Thymus (tissue), 11 donors: Measurements from ENCODE around the gene ULK1. TPM values are rescaled to one million over a fixed set of nuclear protein-coding genes. Genes with fewer than 3 reads are reported as not detected.

Source experiments
- DNase-seq, 9 donors: peaks; one replicate each; pipeline ENCODE4 v3.0.0-alpha.2; 2013; ENCODE audit warnings: low spot score in 9 of 9, low read depth in 6 of 9, missing footprints in 1 of 9
- H3K27ac ChIP-seq, 2 donors: one replicate each; pipeline ENCODE4 v1.5.1; 2013; ENCODE audit warnings: control low read depth in 1 of 2, low read depth in 1 of 2, low read length in 1 of 2, mild to moderate bottlenecking in 1 of 2, moderate library complexity in 1 of 2
- H3K27me3 ChIP-seq, 2 donors: one replicate each; pipeline ENCODE4 v1.5.1; 2013; ENCODE audit warnings: low read length in 1 of 2; ENCODE audit not compliant: control insufficient read depth in 2 of 2, insufficient read depth in 1 of 2
- H3K36me3 ChIP-seq, 2 donors: one replicate each; pipeline ENCODE4 v1.5.1; 2013; ENCODE audit warnings: low read length in 1 of 2, mild to moderate bottlenecking in 1 of 2, moderate library complexity in 1 of 2; ENCODE audit not compliant: control insufficient read depth in 2 of 2, insufficient read depth in 2 of 2
- H3K4me1 ChIP-seq, 2 donors: one replicate each; pipeline ENCODE4 v1.5.1; 2013; ENCODE audit warnings: low read length in 2 of 2; ENCODE audit not compliant: control insufficient read depth in 2 of 2, insufficient read depth in 2 of 2
- H3K4me3 ChIP-seq, 2 donors: one replicate each; pipeline ENCODE4 v1.5.1; 2013; ENCODE audit warnings: low read length in 2 of 2, control low read depth in 1 of 2, mild to moderate bottlenecking in 1 of 2
- H3K9me3 ChIP-seq, 2 donors: one replicate each; pipeline ENCODE4 v1.5.1; 2013; ENCODE audit warnings: low read length in 1 of 2, mild to moderate bottlenecking in 1 of 2; ENCODE audit not compliant: control insufficient read depth in 2 of 2, insufficient read depth in 1 of 2
- WGBS: extraction: QIAGEN DNeasy Blood & Tissue Kit; methylation state at CpG from one replicate; pipeline ENCODE4 v1.1.7; 2013; 5-methylcytosine and 5-hydroxymethylcytosine counted together
- polyA plus RNA-seq: library from polyadenylated mRNA; stranded (reverse); fragments of 200-250 nt; gene quantifications from one replicate; pipeline ENCODE4 v1.2.3, GENCODE V29; 2013
- total RNA-seq: library from RNA; stranded (reverse); fragments of 120-200 nt; gene quantifications from one replicate; pipeline ENCODE4 v1.2.4, GENCODE V29; 2013
- donor health status: healthy.

Gene ULK1
- total and polyA plus RNA-seq, 2 donors: 4.2 to 39.2 TPM

DNA sequence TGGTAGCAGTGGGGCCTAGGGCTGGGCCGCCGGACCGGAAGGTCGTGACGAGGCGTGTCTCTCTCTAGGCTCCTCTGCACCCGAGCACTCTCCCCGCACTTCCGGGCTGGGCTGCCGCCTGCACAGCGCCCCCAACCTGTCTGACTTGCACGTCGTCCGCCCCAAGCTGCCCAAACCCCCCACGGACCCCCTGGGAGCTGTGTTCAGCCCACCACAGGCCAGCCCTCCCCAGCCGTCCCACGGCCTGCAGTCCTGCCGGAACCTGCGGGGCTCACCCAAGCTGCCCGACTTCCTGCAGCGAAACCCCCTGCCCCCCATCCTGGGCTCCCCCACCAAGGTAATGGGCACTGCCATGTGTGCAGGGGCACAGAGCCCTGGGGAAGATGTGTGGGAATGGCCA lies 21.4 kb downstream of the ULK1 start:
- WGBS: 98% methylated on average over 21 of the region's 21 CpGs
- H3K27me3 ChIP-seq: no peaks in the 10 kb centered on the region
- H3K4me3 ChIP-seq: no peak overlapping the region
- H3K9me3 ChIP-seq: no peaks in the 10 kb centered on the region
- H3K27ac ChIP-seq: no peak overlapping the region
- peaks cover 77 to 92% of the 10 kb centered on the region in 2 donors for H3K36me3 ChIP-seq
- DNase-seq: no peak
- no peaks in the 10 kb centered on the region for H3K4me1 ChIP-seq

DNA sequence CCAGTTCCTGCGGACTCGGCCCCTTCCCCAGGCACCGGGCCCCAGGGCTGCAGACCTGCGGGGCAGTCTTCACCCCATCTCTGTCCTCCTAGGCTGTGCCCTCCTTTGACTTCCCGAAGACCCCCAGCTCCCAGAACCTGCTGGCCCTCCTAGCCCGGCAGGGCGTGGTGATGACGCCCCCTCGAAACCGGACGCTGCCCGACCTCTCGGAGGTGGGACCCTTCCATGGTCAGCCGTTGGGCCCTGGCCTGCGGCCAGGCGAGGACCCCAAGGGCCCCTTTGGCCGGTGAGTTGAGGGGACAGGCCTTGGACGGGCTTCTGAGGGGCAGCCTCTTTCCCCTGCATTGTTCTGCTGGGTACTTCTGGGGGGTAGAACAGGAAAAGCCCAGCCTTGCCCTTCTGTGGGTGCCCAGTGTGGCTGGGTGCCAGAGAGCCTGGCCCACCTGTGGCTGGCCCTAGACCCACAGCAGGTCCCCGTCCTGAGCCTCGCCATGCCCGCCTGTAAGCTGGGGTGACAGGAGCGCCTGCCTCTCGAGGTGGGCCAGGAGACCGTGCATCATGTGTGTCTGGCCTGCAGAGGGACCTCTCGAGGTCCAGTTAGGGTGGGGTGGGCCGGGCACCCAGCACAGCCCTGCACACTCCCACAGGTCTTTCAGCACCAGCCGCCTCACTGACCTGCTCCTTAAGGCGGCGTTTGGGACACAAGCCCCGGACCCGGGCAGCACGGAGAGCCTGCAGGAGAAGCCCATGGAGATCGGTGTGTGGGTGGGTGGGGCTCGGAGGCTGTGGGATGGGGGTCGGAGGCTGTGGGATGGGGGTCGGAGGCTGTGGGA lies 22.1 kb downstream of the ULK1 start:
- DNase-seq: no peak

DNA sequence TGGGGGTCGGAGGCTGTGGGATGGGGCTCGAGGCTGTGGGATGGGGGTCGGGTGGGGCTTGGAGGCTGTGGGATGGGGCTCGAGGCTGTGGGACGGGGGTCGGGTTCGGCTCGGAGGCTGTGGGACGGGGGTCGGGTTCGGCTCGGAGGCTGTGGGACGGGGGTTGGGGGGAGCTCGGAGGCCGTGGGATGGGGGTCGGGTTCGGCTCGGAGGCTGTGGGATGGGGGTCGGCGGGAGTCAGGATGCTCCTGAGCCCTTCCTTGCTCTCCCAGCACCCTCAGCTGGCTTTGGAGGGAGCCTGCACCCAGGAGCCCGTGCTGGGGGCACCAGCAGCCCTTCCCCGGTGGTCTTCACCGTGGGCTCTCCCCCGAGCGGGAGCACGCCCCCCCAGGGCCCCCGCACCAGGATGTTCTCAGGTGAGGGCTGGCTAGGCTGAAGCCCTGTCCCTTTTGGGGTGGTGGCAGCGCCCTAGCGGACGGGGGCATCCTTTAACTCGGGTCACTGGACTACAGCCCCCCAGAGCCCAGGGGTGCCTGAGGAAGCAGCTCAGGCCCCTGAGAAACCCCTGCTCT lies 22.8 kb downstream of the ULK1 start:
- no peaks in the 10 kb centered on the region for H3K9me3 ChIP-seq
- no peak for DNase-seq
- H3K27me3 ChIP-seq: no peaks in the 10 kb centered on the region
- WGBS: 88% methylated on average over 31 of the region's 31 CpGs
- peaks cover 76 to 92% of the 10 kb centered on the region in 2 donors for H3K36me3 ChIP-seq
- H3K4me1 ChIP-seq: no peaks in the 10 kb centered on the region
- H3K4me3 ChIP-seq: no peak overlapping the region
- H3K27ac ChIP-seq: no peak overlapping the region

More for the DNA sequence above, 22.1 kb downstream of the ULK1 start:
- Histone ChIP-seq H3K27me3 (no peaks in the 10 kb centered on the region), H3K9me3 (no peaks in the 10 kb centered on the region), H3K36me3 (peaks cover 77 to 92% of the 10 kb centered on the region in 2 donors), H3K27ac (no peak overlapping the region), H3K4me1 (no peaks in the 10 kb centered on the region), H3K4me3 (no peak overlapping the region)
- WGBS: 97% methylated on average over 36 of the region's 36 CpGs

DNA sequence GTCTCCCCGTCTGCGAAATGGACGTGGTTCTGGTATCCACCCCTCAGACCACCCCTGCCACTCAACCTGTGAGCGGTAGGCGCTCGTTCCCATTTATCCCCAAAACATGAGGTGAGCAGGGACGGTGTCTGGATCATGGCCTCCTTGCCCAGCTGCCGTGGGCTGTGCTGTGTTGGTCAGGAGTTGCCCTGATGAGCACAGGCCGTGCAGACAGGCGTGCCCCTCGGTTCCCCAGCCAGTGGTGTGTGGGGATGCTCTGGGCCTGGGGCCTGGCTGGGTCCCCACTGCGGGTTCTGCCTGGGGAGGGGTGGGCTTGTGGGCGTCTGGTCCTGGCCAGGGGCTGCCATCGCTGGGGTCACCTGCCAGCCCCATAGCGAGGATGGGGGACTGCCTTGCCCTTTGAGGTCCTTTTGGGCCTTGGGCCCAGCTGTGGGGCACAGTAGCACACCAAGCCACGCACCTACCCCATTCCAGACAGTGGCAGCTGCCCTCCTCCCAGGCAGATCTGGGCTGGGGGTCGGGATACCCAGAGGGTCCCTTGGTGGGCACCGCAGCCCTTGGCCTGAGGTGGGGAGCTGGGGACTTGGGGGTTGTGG lies 23.4 kb downstream of the ULK1 start:
- H3K27ac ChIP-seq: no peak overlapping the region
- H3K36me3 ChIP-seq: peaks cover 75 to 92% of the 10 kb centered on the region in 2 donors
- 98% methylated on average over 18 of the region's 18 CpGs for WGBS
- H3K4me3 ChIP-seq: no peak overlapping the region
- H3K9me3 ChIP-seq: no peaks in the 10 kb centered on the region
- no peak for DNase-seq
- no peaks in the 10 kb centered on the region for H3K4me1 ChIP-seq
- no peaks in the 10 kb centered on the region for H3K27me3 ChIP-seq

DNA sequence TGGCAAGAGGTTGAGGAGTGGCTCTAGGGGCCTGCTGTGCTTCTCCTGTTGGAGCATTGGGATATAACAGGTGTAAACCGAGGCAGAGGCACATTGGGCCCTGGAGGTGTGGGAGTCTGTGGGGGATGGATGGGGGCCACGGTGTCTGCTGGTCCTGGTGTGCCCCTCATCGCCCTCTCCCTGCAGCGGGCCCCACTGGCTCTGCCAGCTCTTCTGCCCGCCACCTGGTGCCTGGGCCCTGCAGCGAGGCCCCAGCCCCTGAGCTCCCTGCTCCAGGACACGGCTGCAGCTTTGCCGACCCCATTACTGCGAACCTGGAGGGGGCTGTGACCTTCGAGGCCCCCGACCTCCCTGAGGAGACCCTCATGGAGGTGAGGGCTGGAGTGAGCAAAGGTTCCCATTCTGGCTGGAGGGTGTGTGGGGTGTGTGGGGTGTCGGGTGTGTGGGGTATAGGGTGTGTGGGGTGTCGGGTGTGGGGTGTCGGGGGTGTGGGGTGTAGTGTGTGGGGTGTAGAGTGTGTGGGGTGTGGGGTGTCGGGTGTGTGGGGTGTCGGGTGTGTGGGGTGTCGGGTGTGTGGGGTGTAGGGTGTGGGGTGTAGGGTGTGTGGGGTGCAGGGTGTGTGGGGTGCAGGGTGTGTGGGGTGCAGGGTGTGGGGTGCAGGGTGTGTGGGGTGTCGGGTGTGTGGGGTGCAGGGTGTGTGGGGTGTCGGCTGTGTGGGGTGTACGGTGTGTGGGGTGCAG lies 24.1 kb downstream of the ULK1 start:
- 97% methylated on average over 20 of the region's 20 CpGs for WGBS
- Histone ChIP-seq H3K9me3 (no peaks in the 10 kb centered on the region), H3K4me3 (no peak overlapping the region), H3K36me3 (peaks cover 72 to 89% of the 10 kb centered on the region in 2 donors), H3K4me1 (no peaks in the 10 kb centered on the region), H3K27ac (no peak overlapping the region), H3K27me3 (no peaks in the 10 kb centered on the region)
- DNase-seq: no peak

DNA sequence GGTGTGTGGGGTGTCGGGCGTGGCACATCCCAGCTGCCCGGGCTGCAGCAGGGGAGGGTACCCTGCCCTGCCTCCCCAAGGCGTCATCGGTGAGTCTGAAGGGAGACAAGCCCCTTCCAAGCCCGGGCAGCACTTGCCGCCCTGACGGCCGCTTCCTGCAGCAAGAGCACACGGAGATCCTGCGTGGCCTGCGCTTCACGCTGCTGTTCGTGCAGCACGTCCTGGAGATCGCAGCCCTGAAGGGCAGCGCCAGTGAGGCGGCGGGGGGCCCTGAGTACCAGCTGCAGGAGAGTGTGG lies 24.6 kb downstream of the ULK1 start:
- H3K4me1 ChIP-seq: no peaks in the 10 kb centered on the region
- no peak for DNase-seq
- WGBS: 96% methylated on average over 19 of the region's 19 CpGs

DNA sequence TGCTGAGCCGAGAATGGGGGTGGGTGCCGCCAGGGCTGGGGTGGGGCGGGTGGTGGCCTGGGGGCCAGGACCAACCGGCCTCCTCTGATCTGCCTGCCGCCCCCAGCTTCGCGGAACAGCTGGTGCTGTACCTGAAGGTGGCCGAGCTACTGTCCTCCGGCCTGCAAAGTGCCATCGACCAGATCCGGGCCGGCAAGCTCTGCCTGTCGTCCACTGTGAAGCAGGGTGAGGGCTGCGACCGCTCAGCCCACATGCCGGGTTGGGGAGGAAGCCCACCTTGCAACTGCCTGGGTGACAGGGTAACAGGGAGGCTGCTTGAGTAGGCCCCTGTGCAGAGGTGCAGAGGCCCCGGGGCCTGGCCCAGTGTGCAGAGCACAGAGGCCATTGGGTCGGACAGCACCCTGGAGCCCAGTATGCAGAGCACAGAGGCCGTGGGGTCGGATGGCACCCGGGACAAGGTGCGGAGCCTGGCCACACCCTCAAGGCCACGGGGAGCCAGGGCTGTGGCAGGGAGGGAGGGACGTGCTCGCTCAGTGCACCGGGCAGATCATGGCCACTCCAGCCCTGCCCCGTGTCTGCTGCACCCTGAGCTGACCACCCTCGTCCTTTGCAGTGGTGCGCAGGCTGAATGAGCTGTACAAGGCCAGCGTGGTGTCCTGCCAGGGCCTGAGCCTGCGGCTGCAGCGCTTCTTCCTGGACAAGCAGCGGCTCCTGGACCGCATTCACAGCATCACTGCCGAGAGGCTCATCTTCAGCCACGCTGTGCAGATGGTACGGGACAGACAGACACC lies 25.1 kb downstream of the ULK1 start:
- Histone ChIP-seq H3K9me3 (no peaks in the 10 kb centered on the region), H3K4me3 (no peak overlapping the region), H3K36me3 (peaks cover 63 to 79% of the 10 kb centered on the region in 2 donors), H3K27ac (no peak overlapping the region), H3K4me1 (peaks cover 0 to 2% of the 10 kb centered on the region in 2 donors), H3K27me3 (no peaks in the 10 kb centered on the region)
- WGBS: 98% methylated on average over 37 of the region's 37 CpGs
- DNase-seq: no peak

More for the DNA sequence above, 24.6 kb downstream of the ULK1 start:
- Histone ChIP-seq H3K9me3 (no peaks in the 10 kb centered on the region), H3K27ac (no peak overlapping the region), H3K4me3 (no peak overlapping the region), H3K36me3 (peaks cover 68 to 84% of the 10 kb centered on the region in 2 donors), H3K27me3 (no peaks in the 10 kb centered on the region)

DNA sequence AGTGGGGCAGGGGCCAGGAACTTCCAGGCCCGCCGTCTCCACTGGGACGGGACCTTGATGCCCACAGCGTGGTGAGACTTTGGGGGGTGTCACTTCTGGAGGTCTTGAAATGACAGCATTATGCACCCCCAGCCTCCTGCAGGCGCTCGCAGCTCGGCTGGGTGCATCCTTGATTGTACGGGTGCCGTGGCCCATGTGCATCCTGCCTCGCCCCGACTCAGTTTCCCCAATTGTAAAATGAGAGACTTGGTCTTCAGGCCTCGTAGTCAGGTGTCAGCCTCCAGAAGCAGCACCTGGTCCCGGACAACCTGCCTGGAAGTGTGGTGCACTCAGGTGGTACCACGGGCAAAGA lies 25.7 kb downstream of the ULK1 start:
- H3K4me1 ChIP-seq: peaks cover 0 to 7% of the 10 kb centered on the region in 2 donors
- DNase-seq: no peak
- H3K36me3 ChIP-seq: peaks cover 57 to 73% of the 10 kb centered on the region in 2 donors
- H3K27me3 ChIP-seq: no peaks in the 10 kb centered on the region
- WGBS: 97% methylated on average over 14 of the region's 14 CpGs
- H3K4me3 ChIP-seq: no peak overlapping the region
- no peak overlapping the region for H3K27ac ChIP-seq
- no peaks in the 10 kb centered on the region for H3K9me3 ChIP-seq
